GF-D8 (cell line): Measurements from ENCODE around the gene A1CF.

ENCODE experiments used
- DNase-seq: peaks from one replicate; lab custom pipeline; 2025; lab: John Stamatoyannopoulos, UW

The A1CF gene

GRCh38 chr10:50862719-50863118 is 22.7 kb downstream of the A1CF start:
- DNase-seq = no peak

DNA sequence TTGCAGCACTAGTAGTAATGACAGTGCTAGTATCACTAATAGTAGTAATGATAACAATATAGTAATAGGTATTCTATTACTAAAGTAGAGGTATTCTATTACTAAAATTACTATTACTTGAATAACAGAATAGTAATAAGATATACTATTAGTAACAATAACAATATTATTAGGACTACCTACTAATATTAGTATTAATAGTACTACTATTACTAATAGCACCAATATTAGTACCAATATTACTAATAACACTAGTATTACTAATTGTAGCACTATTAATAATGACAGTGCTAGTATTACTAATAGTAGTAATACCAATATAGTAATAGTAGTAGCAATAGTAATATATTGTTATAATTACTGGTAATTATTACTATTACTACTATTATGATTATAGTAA is 24.1 kb downstream of the A1CF start:
- no peak for DNase-seq

- no peak for DNase-seq
Measured at GRCh38 chr10:50857579-50857978, 27.8 kb downstream of the A1CF start.

- DNase-seq = no peak
Measured at GRCh38 chr10:50855461-50855860, 30.0 kb downstream of the A1CF start.

- DNase-seq = no peak
Measured at GRCh38 chr10:50855015-50855414, 30.4 kb downstream of the A1CF start.

DNA sequence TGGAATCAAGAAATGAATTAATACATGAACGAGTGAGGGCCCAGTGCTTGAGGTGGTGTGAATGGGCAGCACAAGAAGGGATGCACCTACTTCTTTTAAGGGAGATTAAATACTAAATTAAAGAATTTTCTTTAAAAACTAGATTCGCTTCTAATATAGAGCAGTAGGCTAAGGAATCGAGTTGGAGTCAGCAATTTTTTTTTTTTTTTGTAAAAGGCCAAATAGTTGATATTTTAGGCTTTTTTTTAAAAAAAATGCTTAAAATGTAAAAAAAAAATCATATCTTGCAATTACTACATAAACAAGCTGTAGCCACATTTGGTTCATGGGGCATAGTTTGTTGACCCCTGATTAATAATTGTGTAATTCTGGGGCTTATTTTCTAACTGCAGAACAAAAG is 31.9 kb downstream of the A1CF start:
- no peak for DNase-seq

GRCh38 chr10:50851884-50852671 is 33.3 kb downstream of the A1CF start:
- DNase-seq = no peak

- no peak for DNase-seq
Measured at GRCh38 chr10:50850578-50851230, 34.7 kb downstream of the A1CF start.

DNA sequence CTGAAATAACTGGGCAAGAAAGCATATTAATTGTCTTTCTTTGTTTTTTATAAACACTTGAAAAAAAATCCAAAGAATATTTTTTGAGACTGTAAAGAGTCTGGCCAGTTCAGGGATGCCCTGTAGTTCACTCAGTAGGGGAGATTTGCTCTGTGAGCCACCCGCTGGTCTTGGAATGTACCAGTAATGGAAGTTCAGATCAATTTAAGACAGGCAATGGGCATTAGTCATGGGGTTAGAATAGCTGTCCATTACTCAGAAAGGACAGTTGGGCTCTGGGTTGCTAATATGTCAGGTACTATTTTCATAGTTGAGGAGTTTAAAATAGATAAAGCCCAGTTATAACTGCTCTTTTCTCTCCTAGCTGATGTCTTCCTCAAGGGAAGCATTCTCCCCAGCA is 38.7 kb downstream of the A1CF start:
- no peak for DNase-seq

DNA sequence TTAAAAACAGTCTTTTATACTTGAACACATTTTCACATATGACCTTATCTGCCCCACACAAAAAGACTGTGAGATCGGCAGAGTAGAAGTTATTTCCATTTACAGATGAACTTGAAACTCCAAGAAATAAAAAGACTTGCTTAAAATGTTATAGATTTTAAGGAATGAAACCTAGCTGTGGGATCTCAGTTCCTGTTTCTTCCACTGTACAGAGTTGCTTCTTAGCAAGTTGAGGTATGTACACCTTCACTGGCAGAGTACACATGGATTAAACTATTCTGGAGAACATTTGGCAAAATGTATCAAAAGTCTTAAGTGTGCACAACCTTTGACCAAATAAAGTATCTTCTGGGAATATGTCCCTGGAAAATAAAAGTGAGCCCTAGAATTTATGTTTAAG is 48.3 kb downstream of the A1CF start:
- DNase-seq = no peak

DNA sequence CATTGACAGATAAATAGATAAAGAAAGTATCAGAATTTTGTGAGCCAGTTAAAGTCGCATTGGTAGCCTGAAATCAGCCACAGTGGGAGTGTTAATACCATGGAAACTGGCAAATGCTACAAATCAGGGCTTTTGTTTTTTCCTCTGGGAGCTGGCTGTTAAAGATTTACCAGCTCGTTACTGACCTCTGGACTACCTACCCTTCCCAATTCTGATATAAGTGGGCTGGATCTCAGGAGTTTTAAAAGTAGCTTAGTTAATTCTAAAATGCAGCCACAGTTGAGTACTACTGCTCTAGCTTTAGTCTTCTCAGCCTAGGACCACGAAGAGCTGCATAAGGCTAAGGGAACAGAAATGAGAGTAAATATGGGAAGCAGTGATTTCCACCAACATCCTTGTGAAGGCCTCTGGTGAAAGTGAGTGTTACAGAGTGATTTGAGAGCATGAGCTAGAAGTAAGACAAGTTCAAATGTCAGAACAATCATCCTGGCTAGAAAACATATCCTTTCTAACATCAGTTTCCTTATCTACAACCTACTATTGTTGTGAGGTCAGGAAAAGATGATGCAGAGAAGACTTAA is 53.2 kb downstream of the A1CF start:
- no peak for DNase-seq

DNA sequence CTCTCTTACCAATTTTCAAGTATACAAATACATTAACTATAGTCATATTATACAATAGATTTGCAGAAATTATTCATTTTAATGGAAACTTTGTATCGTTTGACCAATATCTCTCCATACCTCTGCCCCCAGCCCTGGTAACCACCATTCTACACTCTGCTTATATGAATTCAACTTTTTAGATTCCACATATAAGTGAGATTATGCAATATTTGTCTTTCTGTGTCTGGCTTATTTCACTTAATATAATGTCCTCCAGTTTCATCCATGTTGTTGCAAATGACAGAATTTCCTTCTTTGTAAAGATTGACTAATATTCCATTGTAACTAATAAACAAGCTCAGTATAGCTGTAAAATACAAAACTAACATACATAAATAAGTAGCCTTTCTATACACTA is 55.4 kb downstream of the A1CF start:
- DNase-seq = no peak

DNA sequence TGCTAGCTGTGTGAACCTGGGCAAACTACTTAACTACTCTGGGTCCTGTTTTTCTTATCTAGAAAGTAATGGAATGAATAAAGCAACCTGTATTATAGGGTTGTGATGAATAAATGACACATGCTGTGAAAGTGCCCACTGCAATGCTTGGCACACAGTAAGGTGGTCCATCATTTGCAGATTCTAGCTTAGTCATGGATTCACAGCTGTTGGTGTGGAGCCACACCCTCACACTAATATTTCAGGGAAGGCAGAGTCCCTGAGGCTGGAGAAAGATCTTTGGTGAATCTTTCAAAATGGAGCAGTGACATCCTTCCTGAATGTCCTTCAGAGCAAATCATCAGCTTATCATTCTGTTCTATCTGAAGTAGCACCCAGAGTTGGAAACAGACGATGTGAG is 60.6 kb downstream of the A1CF start:
- no peak for DNase-seq

DNA sequence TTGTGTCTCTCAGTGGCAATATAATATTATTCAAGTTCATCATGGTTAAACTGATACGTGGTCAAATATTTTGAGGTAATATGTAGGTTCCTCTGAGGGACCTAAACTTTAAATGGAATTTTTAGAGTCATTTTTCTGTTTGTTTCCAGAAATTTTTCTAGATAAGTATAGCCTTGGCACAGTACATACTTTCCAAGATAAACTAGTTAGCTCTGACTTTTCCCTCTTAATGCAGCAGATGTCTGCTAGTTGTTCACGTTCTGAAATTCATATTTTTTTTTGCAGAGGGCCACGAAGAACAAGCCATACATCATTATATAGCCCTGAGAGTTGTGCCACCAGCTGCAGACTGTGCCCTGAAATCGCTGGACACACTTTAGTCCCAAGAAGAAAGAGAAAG is 61.6 kb downstream of the A1CF start:
- DNase-seq = no peak

- no peak for DNase-seq
Measured at GRCh38 chr10:50809596-50809995, 75.8 kb downstream of the A1CF start.

GRCh38 chr10:50807851-50808776 is 77.3 kb downstream of the A1CF start:
- DNase-seq = no peak

DNA sequence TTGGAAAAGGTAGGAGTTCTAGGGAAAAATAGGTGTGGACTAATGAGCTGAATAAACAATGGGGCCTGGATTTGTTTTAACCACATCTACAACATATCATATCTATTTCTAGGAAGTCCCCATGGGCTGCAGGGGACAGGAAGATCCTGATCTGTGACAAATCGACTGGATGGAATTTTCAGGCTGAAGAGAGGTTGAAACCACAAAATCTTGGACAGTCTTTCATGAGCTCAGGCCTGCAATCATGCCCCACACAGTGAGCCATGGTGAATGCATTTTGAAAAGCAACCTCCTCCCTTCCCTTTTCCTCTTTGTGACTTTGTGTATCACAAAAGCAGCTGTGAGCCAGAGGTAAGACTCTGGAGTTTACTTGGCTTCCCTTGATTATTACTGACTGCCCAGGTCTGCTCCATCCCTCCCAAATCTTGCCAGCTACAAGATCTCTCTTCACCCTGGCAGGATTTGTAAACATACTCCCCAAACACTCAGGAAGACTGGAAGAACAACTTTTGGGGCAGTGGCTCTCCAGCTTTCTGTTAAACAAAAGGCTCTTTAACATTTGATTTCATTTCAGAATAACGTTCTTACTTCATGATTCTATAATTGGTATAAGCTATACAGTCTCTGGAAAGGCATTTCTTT is 79.3 kb downstream of the A1CF start:
- DNase-seq = no peak

GRCh38 chr10:50799595-50799994 is 85.8 kb downstream of the A1CF start:
- DNase-seq = no peak

DNA sequence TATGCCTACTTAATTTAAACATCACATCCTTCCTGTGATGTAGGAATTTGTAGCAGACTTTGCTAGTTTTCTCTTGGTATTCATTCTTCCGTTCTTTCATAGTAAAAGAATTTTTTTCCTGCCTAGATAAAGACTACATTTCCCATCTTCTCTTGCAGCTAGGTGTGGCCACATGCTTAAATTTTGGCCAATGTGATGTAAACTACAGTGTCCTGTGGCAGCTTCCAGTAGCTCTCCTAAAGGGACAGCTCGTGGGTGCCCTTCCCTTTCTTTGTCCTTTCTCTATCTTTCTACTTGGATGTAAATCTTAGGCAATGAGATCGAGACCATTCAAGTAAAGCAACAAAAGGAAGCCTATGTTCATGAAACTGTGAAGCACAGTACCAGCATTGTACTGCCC is 87.1 kb downstream of the A1CF start:
- DNase-seq = no peak

DNA sequence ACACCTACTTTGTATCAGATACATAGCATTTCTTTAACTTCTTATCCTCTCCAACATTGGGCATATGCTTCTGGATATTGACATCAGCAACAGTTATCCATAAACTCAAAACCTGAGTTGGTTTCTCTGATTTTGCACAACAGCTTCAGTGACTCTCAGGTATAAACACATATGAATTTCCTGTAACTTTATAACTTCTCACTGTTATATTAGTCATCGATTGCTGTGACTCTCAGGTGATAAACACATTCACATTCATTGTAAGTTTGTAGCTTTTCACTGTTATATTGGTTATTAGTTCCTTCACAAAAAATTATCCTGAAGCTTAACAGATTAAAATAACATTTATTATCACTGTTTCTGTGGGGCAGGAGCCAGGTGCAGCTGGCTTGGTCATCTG is 88.7 kb downstream of the A1CF start:
- DNase-seq = no peak

DNA sequence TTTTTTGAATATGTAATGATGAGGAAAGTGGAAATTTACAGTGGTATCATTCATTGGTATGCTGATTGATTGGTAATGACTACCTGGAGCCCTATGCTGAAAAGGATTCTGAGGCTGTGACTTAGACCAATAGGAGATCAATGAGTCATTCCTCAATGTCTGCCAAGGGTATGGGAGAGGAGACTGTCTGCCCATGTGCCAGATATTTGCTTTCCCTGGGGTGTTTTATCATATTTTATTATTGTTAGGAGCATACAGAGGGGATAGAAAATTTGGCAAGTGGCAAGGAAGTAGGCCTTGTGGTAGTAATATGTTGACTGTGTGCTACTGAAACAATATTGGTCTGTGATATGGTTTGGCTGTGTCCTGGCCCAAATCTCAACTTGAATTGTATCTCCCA is 90.9 kb downstream of the A1CF start:
- DNase-seq = no peak
